Fibroblast of the aortic adventitia (primary cell): ENCODE measurements around the gene CEP152. TPM values are rescaled to one million over a fixed set of nuclear protein-coding genes. Genes with fewer than 3 reads are reported as not detected.
A peak's percentile ranks its signal among the peaks of the same experiment; 100 is the strongest.

Experiments
- DNase-seq: peaks from one replicate; pipeline ENCODE4 v3.0.0-alpha.2; 2010; ENCODE audit warnings: low read depth
- H3K4me3 ChIP-seq: 2 replicates; pipeline ENCODE4 v1.5.1; 2011; ENCODE audit warnings: low read depth, mild to moderate bottlenecking, control low read depth, low read length, moderate library complexity
- total RNA-seq: library from RNA; depleted of rRNA; stranded (reverse); fragments of >200 nt; gene quantifications from 2 replicates; pipeline ENCODE4 v1.2.3, GENCODE V29; 2012; ENCODE audit warnings: low replicate concordance
- TF ChIP-seq, protein P1 (sequence below): IDR thresholded peaks from 2 replicates; pipeline ENCODE4 v1.5.1; 2011; ENCODE audit warnings: mild to moderate bottlenecking, low read length, control low read depth, inconsistent platforms; ENCODE audit not compliant: insufficient read depth

Gene CEP152
- total RNA-seq, 1 donor: 14.4 TPM

DNA sequence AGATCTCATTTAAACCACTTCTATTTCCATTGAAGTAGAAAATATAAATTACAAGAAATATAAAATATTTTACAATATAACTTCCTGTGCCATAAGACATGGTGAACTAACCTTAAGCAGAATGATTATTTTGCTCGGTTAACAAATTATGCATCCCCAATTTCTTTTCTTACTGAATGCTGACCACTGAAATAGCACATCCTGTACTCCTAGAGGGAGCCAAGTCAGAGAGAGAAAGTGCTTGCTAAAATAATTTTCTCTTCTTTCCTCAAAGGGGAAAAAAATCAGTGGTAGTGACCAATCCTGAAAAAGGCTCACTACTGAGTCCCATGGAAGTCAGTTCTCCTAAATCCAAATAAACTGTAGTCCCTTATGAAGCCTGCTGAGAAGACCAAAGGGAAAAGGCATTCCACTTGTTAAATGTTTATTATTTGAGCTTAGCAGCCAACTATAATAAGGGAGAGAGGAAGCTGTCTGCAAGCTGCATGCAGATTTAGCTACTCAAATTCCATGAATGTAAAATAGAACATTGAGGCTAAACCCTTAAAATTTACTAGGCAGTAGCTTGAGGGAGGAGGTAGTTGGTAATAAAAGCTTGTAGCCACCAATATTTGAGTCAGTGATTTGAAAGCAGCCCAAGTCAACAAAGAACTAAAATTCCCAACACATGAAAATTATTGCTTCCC, 33.1 kb downstream of the CEP152 start:
- H3K4me3 ChIP-seq: no peak overlapping the region
- DNase-seq: peak; percentile 31
- TF ChIP-seq, protein P1, sequence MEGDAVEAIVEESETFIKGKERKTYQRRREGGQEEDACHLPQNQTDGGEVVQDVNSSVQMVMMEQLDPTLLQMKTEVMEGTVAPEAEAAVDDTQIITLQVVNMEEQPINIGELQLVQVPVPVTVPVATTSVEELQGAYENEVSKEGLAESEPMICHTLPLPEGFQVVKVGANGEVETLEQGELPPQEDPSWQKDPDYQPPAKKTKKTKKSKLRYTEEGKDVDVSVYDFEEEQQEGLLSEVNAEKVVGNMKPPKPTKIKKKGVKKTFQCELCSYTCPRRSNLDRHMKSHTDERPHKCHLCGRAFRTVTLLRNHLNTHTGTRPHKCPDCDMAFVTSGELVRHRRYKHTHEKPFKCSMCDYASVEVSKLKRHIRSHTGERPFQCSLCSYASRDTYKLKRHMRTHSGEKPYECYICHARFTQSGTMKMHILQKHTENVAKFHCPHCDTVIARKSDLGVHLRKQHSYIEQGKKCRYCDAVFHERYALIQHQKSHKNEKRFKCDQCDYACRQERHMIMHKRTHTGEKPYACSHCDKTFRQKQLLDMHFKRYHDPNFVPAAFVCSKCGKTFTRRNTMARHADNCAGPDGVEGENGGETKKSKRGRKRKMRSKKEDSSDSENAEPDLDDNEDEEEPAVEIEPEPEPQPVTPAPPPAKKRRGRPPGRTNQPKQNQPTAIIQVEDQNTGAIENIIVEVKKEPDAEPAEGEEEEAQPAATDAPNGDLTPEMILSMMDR: no peak

DNA sequence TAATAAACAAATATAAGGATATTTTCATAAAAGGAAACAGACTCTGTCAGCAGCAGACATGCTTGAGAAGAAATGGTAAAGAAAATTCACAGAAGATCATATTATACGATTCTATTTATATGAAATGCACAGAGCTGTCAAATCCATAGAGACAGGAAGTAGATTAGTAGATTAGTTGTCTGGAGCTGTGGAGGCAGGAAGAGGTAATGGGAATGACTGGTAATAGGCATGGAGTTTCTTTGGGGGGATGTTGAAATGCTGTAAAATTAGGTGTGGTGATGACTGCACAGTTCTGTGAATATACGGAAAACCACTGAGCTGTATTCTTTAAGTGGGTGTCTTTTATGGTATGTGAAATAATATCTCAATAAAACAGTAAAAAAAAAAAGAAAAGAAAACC, 35.3 kb downstream of the CEP152 start:
- no peak overlapping the region for H3K4me3 ChIP-seq
- DNase-seq: no peak
- TF ChIP-seq, protein P1: no peak

DNA sequence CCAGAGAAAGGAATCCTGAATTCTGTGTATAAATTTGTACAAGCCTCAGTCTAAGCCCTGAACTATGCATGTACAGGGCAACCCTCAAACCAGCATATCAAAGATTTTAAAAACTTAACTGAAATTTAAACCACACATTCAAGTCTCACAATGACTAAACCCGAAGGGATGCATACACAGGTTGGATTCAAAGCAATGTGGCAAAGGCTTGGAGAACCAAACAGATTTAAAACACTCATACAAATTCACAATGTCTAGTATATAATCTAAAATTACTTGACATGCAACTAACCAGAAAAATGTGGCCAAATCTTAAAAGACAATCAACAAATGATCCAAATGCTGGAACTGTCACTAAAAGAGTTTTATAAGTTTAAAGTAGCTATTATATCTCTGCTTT, 36.4 kb downstream of the CEP152 start:
- DNase-seq: no peak
- H3K4me3 ChIP-seq: no peak overlapping the region
- TF ChIP-seq, protein P1: no peak

DNA sequence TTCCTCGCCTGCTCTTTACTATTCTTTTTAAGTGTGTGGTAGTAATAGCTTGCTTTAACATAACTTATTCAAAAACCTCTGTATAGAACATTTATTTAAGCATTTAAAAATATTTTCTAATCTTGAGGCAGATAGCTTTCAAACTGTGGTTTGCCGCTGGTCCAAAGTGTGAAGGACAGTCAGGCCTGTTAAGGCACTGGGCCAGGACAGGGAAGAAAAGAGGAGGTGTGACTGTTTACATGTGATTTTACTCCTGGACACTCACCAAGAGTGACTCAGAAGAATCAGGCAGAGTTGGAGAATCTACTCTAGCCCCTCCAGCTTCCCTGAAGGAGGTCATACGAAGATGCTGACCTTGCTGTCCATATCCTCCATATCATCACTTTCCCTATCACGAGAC, 44.7 kb downstream of the CEP152 start:
- no peak overlapping the region for H3K4me3 ChIP-seq
- TF ChIP-seq, protein P1: no peak
- peak; percentile 37 for DNase-seq

DNA sequence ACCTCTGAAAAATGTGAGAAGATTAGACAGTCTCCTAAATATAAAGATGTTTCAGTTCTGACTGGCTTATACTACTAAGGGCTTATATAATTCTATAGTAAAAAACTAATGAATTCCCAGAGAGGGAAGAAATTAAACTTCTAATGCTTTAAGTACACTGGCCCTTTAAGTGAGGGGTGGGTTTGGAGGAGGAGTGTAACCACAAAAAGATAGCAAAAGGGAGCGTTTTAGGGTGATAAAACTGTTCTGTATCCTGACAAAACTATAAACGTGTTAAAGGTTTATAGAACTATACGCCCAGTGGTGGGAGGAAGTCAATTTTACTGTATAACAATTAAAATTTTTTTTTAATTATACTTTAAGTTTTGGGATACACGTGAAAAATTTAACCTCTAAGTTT, 45.8 kb downstream of the CEP152 start:
- no peak overlapping the region for H3K4me3 ChIP-seq
- no peak for DNase-seq
- TF ChIP-seq, protein P1: no peak

DNA sequence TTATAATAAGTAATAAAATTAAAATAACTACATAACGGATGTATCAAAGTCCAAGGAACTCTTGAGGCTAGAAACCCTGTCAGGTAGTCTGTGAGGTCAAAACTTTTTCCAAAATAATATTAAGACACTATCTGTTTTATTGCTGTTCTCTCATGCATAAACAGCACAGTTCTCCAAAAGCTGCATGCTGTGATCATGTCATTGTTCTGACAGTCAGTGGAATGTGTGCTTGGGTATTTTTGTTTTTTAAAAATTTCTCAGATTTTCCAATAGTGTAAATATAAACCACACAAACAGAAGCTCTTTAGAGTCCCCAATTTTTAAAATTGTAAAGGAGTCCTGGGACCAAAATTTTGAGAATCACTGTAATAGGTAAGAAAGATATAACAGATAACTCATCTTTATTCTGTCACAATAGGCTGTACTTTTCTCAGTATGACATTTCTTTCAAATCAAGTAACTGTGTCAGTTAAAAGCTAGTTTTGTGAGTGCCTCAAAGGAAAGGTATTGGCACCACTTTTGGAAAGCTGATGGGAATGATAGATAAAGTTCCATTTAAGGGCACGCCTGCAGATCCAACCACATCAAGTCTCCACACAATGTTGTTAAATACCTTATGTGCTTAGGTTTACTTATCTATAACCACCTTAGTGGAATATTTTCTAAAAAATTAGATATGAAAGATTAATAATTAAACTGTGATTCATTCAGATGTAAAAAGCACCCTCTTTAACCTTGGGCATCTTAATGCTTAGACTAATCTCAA, 49.3 kb downstream of the CEP152 start:
- H3K4me3 ChIP-seq: no peak overlapping the region
- no peak for DNase-seq
- TF ChIP-seq, protein P1: no peak
